CD4-positive, alpha-beta T cell (primary cell): ENCODE measurements around the gene SRSF11. TPM values are rescaled to one million over a fixed set of nuclear protein-coding genes. Genes with fewer than 3 reads are reported as not detected.
A peak's percentile ranks its signal among the peaks of the same experiment; 100 is the strongest.

Experiments
- ATAC-seq: fragments of 200-7000 bp; cut with Tn5 transposase; one replicate; pipeline ENCODE4 v1.10.0; 2022; ENCODE audit warnings: mild to moderate bottlenecking; ENCODE audit not compliant: poor library complexity
- CTCF ChIA-PET: fragments of 350-600 bp; sonication (Branson Sonifier 250); formaldehyde crosslinking; loops from one replicate; lab custom pipeline; 2021; ENCODE audit warnings: antibody characterized with exemption, inconsistent platforms; lab: Charles Lee
- POLR2A ChIA-PET: fragments of 350-600 bp; sonication (Branson Sonifier 250); formaldehyde crosslinking; loops from one replicate; lab custom pipeline; 2021; ENCODE audit warnings: antibody characterized with exemption, inconsistent platforms; lab: Charles Lee
- DNase-seq, 14 experiments: peaks; one replicate each; pipeline ENCODE4 v3.0.0-alpha.2; 2013 to 2020; ENCODE audit warnings: mixed read lengths in 2 of 14
- H3K27ac ChIP-seq, 2 donors: one replicate each; pipeline versions ENCODE4 v1.5.1 to v1.7.0; 2013; ENCODE audit warnings: low read length in 2 of 2, low read depth in 1 of 2, mild to moderate bottlenecking in 1 of 2
- H3K27me3 ChIP-seq, 2 experiments: 1 replicate in 1 of 2; 2 replicates in 1 of 2; pipeline versions ENCODE4 v1.6.1 to v1.7.0; 2013; ENCODE audit warnings: low read length in 2 of 2, control low read depth in 1 of 2, mild to moderate bottlenecking in 1 of 2, moderate library complexity in 1 of 2; ENCODE audit not compliant: insufficient read depth in 2 of 2, control insufficient read depth in 1 of 2
- H3K36me3 ChIP-seq: one replicate; pipeline ENCODE4 v1.6.1; 2013; ENCODE audit warnings: low read length, control low read depth; ENCODE audit not compliant: insufficient read depth
- H3K4me1 ChIP-seq: one replicate; pipeline ENCODE4 v1.6.1; 2013; ENCODE audit warnings: low read length, control low read depth; ENCODE audit not compliant: insufficient read depth
- H3K4me3 ChIP-seq: one replicate; pipeline ENCODE4 v1.5.1; 2013; ENCODE audit warnings: mild to moderate bottlenecking, low read length, moderate library complexity
- H3K9me3 ChIP-seq, 2 experiments: 1 replicate in 1 of 2; 2 replicates in 1 of 2; pipeline versions ENCODE4 v1.6.1 to v1.7.0; 2013; ENCODE audit warnings: low read length in 2 of 2, mild to moderate bottlenecking in 2 of 2, control low read depth in 1 of 2, moderate library complexity in 1 of 2; ENCODE audit not compliant: control insufficient read depth in 1 of 2, insufficient read depth in 1 of 2
- H3K27ac Mint-ChIP-seq: one replicate; pipeline ENCODE4 v1.8.0; 2020; ENCODE audit warnings: mixed read lengths
- H3K27me3 Mint-ChIP-seq: one replicate; pipeline ENCODE4 v1.8.0; 2021; ENCODE audit warnings: mixed read lengths
- H3K36me3 Mint-ChIP-seq: one replicate; pipeline ENCODE4 v1.8.0; 2021; ENCODE audit warnings: low read depth, mixed read lengths
- H3K4me1 Mint-ChIP-seq: one replicate; pipeline ENCODE4 v1.8.0; 2021; ENCODE audit warnings: low read depth, mixed read lengths
- H3K4me3 Mint-ChIP-seq: one replicate; pipeline ENCODE4 v1.8.0; 2020; ENCODE audit warnings: mild to moderate bottlenecking, mixed read lengths
- H3K9me3 Mint-ChIP-seq: one replicate; pipeline ENCODE4 v1.8.0; 2020; ENCODE audit warnings: mixed read lengths
- intact Hi-C, 2 experiments: fragments of 100-400 bp; cut with DNase I in 1 of 2; cut with micrococcal nuclease in 1 of 2; formaldehyde crosslinking; loops; one replicate each; pipeline versions ENCODE4 v1.15.1 to v1.9.0; 2023 to 2025; cut with DNase I, micrococcal nuclease
- total RNA-seq, 174 experiments: library from RNA in 2 of 174; stranded (reverse) in 2 of 174; gene quantifications; one replicate each; pipeline ENCODE4 v1.2.3 and lab custom pipeline; 2021 to 2026
- TF ChIP-seq, protein P1 (sequence below): fragments of 200-600 bp; IDR thresholded peaks from one replicate; pipeline ENCODE4 v1.8.0; 2022; ENCODE audit warnings: antibody characterized with exemption, mild to moderate bottlenecking

The SRSF11 gene
- total RNA-seq, 2 experiments from 2014 or later, result 454 to 459 TPM

DNA sequence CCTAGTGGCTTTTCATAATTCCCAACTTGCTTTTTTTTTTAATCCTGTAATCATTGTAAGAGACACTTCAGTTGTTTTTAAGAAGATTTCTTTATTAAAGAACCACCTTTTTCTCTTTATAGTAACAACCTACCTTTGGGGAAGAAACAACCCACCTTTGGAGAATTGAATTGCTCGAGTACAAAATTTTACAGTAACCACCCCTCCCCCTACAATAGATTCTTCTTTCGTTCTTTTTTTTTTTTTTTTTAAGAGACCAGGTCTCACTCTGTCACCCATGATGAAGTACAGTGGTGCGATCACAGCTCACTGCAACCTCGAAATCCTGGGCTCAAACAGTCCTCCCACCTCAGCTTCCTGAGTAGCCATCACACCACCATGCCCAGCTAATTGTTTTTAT lies 13.7 kb upstream of the SRSF11 start:
- intact Hi-C loops, result loop anchor here in 1 of 2 experiments (1.0 to 5.0 kb wide), 3 partner anchors 13 to 873 kb away; partner anchors contain the start of gene ZRANB2
- Histone ChIP-seq H3K9me3 (no peaks in the 10 kb centered on the region), H3K36me3 (peaks cover 16% of the 10 kb centered on the region), H3K4me3 (no peak overlapping the region), H3K27ac (no peak overlapping the region), H3K4me1 (peaks cover 38% of the 10 kb centered on the region), H3K27me3 (no peaks in the 10 kb centered on the region)
- TF ChIP-seq, protein P1, sequence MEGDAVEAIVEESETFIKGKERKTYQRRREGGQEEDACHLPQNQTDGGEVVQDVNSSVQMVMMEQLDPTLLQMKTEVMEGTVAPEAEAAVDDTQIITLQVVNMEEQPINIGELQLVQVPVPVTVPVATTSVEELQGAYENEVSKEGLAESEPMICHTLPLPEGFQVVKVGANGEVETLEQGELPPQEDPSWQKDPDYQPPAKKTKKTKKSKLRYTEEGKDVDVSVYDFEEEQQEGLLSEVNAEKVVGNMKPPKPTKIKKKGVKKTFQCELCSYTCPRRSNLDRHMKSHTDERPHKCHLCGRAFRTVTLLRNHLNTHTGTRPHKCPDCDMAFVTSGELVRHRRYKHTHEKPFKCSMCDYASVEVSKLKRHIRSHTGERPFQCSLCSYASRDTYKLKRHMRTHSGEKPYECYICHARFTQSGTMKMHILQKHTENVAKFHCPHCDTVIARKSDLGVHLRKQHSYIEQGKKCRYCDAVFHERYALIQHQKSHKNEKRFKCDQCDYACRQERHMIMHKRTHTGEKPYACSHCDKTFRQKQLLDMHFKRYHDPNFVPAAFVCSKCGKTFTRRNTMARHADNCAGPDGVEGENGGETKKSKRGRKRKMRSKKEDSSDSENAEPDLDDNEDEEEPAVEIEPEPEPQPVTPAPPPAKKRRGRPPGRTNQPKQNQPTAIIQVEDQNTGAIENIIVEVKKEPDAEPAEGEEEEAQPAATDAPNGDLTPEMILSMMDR, result no peak
- peaks cover 83% of the 10 kb centered on the region for H3K4me1 Mint-ChIP-seq
- ChIA-PET POLR2A (interaction anchor here (2.1 to 8.4 kb wide), 4 partner anchors 13 to 873 kb away, joined by 12 to 128 read pairs (median 22); partner anchors contain the start of genes ANKRD13C, CTH, SRSF11 and ZRANB2), CTCF (no interaction called here)
- DNase-seq (no peak), ATAC-seq (no peak)
- H3K27me3 Mint-ChIP-seq, result no peaks in the 10 kb centered on the region
- H3K4me3 Mint-ChIP-seq, result peak overlapping the region; percentile 99
- peak overlapping the region; percentile 99 for H3K27ac Mint-ChIP-seq
- no peaks in the 10 kb centered on the region for H3K9me3 Mint-ChIP-seq
- H3K36me3 Mint-ChIP-seq, result peaks cover 58% of the 10 kb centered on the region

- H3K9me3 Mint-ChIP-seq, result no peaks in the 10 kb centered on the region
- H3K4me1 Mint-ChIP-seq, result peaks cover 82% of the 10 kb centered on the region
- intact Hi-C loops, result loop anchor here in 1 of 2 experiments (5.0 kb wide), 1 partner anchor 149 kb away; no protein-coding TSS in a partner anchor
- H3K27me3 ChIP-seq, result no peaks in the 10 kb centered on the region
- H3K27ac ChIP-seq, result no peak overlapping the region
- TF ChIP-seq, protein P1, result no peak
- ATAC-seq (no peak), DNase-seq (no peak)
- no peaks in the 10 kb centered on the region for H3K9me3 ChIP-seq
- no peaks in the 10 kb centered on the region for H3K27me3 Mint-ChIP-seq
- CTCF ChIA-PET, result interaction anchor here (1.0 to 2.5 kb wide), 2 partner anchors 12 to 873 kb away, joined by 5 to 14 read pairs; partner anchors contain the start of genes SRSF11 and ZRANB2
- H3K4me1 ChIP-seq, result peaks cover 35% of the 10 kb centered on the region
- POLR2A ChIA-PET, result interaction anchor here (2.1 to 8.4 kb wide), 2 partner anchors 12 to 873 kb away, joined by 12 to 128 read pairs; partner anchors contain the start of genes SRSF11 and ZRANB2
- H3K27ac Mint-ChIP-seq, result peak overlapping the region; percentile 99
- peaks cover 16% of the 10 kb centered on the region for H3K36me3 ChIP-seq
- H3K4me3 Mint-ChIP-seq, result peak overlapping the region; percentile 99
- H3K36me3 Mint-ChIP-seq, result peaks cover 65% of the 10 kb centered on the region
- H3K4me3 ChIP-seq, result no peak overlapping the region
These were observed 12.9 kb upstream of the SRSF11 start for GRCh38 chr1:70208292-70208691.

DNA sequence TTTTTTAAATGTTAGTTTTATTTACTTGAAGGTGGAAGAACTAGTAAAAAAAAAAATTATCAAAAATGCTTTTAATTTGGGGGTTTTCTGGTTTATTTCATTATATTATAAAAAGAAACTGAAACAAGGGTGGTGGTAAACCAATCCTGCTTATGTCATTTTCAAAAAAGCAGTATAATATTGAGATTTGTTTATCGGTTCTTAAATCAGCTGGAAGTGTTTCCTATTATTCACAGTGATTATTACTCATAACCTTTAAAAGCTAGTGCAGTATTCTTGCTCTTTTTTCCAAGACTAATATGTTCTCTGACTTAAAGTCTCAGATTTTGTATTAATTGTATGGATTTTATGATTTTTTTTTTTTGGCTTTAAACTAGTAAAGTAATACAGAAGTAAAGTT lies 10.4 kb upstream of the SRSF11 start:
- no peaks in the 10 kb centered on the region for H3K9me3 Mint-ChIP-seq
- peaks cover 23% of the 10 kb centered on the region for H3K36me3 ChIP-seq
- no peak overlapping the region for H3K27ac ChIP-seq
- CTCF ChIA-PET, result interaction anchor here (1.3 kb wide), 1 partner anchor 870 kb away, joined by 5 read pairs; the partner anchor contains the start of gene ZRANB2
- no peaks in the 10 kb centered on the region for H3K9me3 ChIP-seq
- ATAC-seq (no peak), DNase-seq (no peak)
- no peaks in the 10 kb centered on the region for H3K27me3 Mint-ChIP-seq
- no peaks in the 10 kb centered on the region for H3K27me3 ChIP-seq
- no peak overlapping the region for H3K4me3 Mint-ChIP-seq
- H3K27ac Mint-ChIP-seq, result no peak overlapping the region
- peaks cover 60% of the 10 kb centered on the region for H3K4me1 Mint-ChIP-seq
- intact Hi-C loops, result no loop called here
- TF ChIP-seq, protein P1, result no peak
- peaks cover 28% of the 10 kb centered on the region for H3K4me1 ChIP-seq
- peaks cover 59% of the 10 kb centered on the region for H3K36me3 Mint-ChIP-seq
- POLR2A ChIA-PET, result interaction anchor here (0.7 to 8.4 kb wide), 2 partner anchors 10 to 879 kb away, joined by 3 to 128 read pairs; partner anchors contain the start of gene SRSF11
- H3K4me3 ChIP-seq, result no peak overlapping the region
